Neuron (in vitro differentiated cells): Measurements from ENCODE around the gene ZNF722.
"Not testable (repeated sequence)": the region's sequence is repeated elsewhere in the genome, so short reads cannot be mapped to it uniquely, and the experiment has no call there.

Source experiments
- H2AFZ ChIP-seq: one replicate; pipeline ENCODE4 v1.6.1; 2013; ENCODE audit warnings: low read depth, mild to moderate bottlenecking, inconsistent platforms, low read length, moderate library complexity
- H3K27me3 ChIP-seq: one replicate; pipeline ENCODE4 v1.6.1; 2013; ENCODE audit warnings: low read length; ENCODE audit not compliant: insufficient read depth
- H3K36me3 ChIP-seq: one replicate; pipeline ENCODE4 v1.6.1; 2013; ENCODE audit warnings: low read length; ENCODE audit not compliant: insufficient read depth
- H3K4me1 ChIP-seq: one replicate; pipeline ENCODE4 v1.6.1; 2013; ENCODE audit warnings: low read length; ENCODE audit not compliant: insufficient read depth
- H3K4me3 ChIP-seq: 2 replicates; pipeline ENCODE4 v1.5.1; 2013; ENCODE audit warnings: mild to moderate bottlenecking, low read length, moderate library complexity
- H3K9me3 ChIP-seq: one replicate; pipeline ENCODE4 v1.6.1; 2013; ENCODE audit warnings: low read length

ZNF722 gene

DNA sequence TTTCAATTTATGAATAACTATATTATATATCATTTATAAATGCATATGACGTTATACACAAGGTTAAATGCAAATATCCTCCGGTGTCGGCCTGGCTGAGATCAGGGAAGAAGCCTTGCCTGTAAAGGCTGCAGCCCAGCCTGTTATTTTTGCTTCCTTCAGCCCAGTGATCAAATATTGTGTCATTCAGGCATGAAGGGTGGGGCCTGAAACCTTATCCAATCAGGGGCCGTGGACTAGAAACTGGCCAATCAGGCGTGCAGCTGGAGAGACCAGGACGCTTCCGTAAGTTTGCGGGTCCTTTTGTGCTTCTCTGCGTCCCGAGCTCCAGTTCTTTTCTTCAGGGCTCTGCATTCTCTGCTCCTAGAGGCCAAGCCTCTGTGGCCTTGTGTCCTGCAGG lies at the start of gene ZNF722:
ZNF722 (plus strand) TSS at position 301 of the 400 bp plus-strand sequence. CDS start 113 bp downstream, outside the sequence.
- H3K27me3 ChIP-seq = no peaks in the 10 kb centered on the region
- no peaks in the 10 kb centered on the region for H3K9me3 ChIP-seq
- peaks cover 2% of the 10 kb centered on the region for H3K4me1 ChIP-seq
- no peak within 1 kb of the TSS for H3K4me3 ChIP-seq
- no peak within 1 kb of the TSS for H2AFZ ChIP-seq
- no peaks in the 10 kb centered on the region for H3K36me3 ChIP-seq

DNA sequence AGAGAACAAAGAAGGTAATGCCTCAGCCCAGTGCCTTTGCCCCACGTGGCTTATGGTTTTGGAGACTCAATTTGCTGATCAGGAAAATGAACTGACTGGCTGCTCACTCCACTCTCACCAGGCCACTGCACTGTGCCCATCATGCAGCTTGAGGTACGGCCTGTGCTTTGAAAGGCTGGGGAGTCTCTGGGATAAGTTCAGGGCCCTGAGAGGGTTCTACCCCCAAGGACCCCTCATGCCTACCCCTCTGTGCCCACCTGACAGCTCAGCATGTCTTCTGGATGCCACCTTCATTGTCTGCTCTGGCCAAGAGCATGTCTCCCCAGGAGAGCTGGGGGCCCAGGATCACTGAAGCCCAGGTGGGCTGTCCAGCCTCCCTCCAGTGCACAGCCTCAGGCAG lies 45.5 kb upstream of the ZNF722 start:
- no peaks in the 10 kb centered on the region for H3K27me3 ChIP-seq
- no peaks in the 10 kb centered on the region for H3K9me3 ChIP-seq
- H3K36me3 ChIP-seq = no peaks in the 10 kb centered on the region
- H3K4me1 ChIP-seq = no peaks in the 10 kb centered on the region
- H2AFZ ChIP-seq = no peak overlapping the region
- H3K4me3 ChIP-seq = no peak overlapping the region

DNA sequence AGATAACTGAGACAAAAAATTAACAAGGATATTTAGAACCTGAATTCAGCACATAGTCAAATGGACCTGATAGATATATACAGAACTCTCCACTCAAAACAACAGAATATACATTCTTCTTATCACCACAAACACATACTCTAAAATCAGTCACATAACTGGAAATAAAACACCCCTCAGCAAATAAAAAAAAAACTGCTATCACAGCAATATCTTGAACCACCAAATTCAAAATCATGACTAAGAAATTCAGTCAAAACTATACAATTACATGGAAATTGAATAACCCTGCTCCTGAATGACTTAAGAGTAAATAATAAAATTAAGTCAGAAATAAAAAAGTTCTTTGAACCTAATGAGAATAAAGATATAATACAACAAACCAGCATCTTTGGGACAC lies 30.0 kb upstream of the ZNF722 start:
- no peaks in the 10 kb centered on the region for H3K36me3 ChIP-seq
- no peak overlapping the region for H2AFZ ChIP-seq
- H3K4me3 ChIP-seq = no peak overlapping the region
- H3K4me1 ChIP-seq = no peaks in the 10 kb centered on the region
- H3K27me3 ChIP-seq = no peaks in the 10 kb centered on the region
- H3K9me3 ChIP-seq = no peaks in the 10 kb centered on the region

DNA sequence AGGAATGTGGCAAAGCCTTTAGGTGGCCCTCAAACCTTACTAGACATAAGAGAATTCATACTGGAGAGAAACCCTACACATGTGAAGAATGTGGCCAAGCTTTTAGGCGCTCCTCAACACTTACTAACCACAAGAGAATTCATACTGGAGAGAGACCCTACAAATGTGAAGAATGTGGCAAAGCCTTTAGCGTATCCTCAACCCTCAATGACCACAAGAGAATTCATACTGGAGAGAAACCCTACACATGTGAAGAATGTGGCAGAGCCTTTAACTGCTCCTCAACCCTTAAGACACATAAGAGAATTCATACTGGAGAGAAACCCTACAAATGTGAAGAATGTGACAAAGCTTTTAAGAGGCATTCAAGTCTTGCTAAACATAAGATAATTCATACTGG lies 16.8 kb downstream of the ZNF722 start:
- H3K36me3 ChIP-seq, H3K9me3 ChIP-seq, H3K27me3 ChIP-seq, H3K4me1 ChIP-seq, H2AFZ ChIP-seq, H3K4me3 ChIP-seq: not testable (repeated sequence)

DNA sequence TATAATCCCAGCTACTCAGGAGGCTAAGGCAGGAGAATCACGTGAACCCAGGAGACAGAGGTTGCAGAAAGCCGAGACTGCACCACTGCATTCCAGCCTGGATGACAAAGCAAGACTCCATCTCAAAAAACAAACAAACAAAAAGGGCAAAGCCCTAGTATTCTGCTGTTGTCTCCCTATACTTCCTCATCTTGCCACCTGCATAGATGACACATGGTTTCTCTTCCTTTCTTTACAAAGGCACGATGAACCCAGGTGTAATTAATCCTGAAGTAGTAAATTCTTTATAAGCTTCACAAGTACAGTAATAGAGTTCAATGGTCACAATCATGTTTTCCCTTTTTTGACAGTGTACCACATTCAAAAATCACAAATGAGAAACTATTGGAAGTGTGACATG lies 36.7 kb downstream of the ZNF722 start:
- Histone ChIP-seq H2AFZ (no peak overlapping the region), H3K4me3 (no peak overlapping the region), H3K36me3 (no peaks in the 10 kb centered on the region), H3K4me1 (no peaks in the 10 kb centered on the region), H3K27me3 (no peaks in the 10 kb centered on the region), H3K9me3 (no peaks in the 10 kb centered on the region)

DNA sequence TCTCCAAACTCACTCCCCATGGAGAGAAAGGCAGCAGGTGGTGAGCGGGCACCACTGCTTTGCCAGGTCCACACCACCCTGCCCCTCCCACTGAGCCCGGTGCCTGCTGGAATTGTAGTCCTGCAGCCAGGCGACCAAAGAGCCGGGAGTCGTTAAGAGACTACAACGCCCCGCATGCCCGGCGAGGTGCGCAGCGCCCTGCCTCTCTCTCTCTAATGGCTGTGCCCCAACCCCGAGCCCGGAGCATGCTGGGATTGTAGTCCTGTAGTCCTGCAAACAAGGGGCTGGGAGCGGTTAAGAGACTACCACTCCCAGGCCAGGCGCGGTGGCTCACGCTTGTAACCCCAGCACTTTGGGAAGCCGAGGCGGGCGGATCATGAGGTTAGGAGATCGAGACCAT lies 38.4 kb downstream of the ZNF722 start:
- Histone ChIP-seq H3K36me3 (no peaks in the 10 kb centered on the region), H3K9me3 (no peaks in the 10 kb centered on the region), H3K4me1 (no peaks in the 10 kb centered on the region), H2AFZ (no peak overlapping the region), H3K27me3 (no peaks in the 10 kb centered on the region), H3K4me3 (no peak overlapping the region)

DNA sequence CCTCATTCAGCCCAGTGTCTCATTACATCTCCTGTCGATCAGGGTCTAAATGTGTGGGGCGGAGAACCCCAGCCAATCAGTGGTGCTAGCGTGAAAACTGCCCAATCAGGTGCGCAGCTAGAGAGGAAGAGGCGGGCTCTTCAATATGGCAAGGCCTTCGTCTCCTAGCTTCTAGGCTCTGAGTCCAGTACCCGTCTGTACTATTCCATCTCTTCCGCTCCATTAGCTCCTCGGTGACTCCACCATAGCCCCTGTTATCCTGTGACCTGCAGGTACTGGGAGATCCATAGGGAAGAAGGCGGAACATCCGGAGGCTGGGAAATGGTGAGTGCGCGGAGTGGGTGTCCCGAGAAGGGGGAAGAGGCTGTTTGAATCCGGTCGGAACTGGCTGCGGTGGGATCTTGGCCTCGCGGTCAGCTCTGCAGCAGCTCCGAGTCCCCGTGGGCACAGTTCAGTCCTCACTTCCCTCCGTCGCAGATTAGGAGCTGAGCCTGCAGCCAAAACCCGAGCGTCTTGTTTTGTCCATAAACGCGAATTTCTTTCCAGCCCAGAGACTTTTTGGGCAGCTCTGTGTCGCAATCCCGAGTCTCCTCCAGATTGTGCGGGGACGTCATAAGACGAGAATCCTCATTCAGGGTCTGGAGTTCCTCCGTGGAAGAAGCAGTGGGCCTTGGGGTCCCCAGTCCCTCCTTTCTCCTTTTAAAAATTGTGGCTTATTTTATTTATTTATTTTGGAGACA lies 46.8 kb downstream of the ZNF722 start, which contains the start of gene ZNF727:
ZNF727 (plus strand) TSS at position 134 of the 740 bp plus-strand sequence; CDS start at position 322, 188 bp downstream.
- H2AFZ ChIP-seq = no peak within 1 kb of the TSS
- no peaks in the 10 kb centered on the region for H3K4me1 ChIP-seq
- no peak within 1 kb of the TSS for H3K4me3 ChIP-seq
- H3K9me3 ChIP-seq = peaks cover 2% of the 10 kb centered on the region
- H3K27me3 ChIP-seq = no peaks in the 10 kb centered on the region
- H3K36me3 ChIP-seq = no peaks in the 10 kb centered on the region

DNA sequence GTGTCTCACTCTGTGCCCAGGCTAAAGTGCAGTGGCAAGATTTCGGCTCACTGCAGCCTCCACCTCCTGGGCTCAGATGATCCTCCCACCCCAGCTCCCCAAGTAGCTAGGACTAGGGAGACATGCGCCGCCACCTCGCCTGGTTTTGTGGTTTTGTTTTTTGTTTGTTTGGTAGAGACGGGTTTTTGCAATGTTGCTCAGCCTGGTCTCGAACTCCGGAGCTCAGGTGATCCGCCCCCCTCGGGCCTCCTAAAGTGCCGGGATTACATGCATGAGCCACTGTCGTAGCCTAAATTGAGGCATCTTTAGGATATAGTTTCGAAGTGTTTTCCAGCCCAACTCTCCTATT lies 47.4 kb downstream of the ZNF722 start:
- H3K4me3 ChIP-seq = no peak overlapping the region
- H2AFZ ChIP-seq = no peak overlapping the region
- H3K36me3 ChIP-seq = no peaks in the 10 kb centered on the region
- peaks cover 2% of the 10 kb centered on the region for H3K9me3 ChIP-seq
- H3K27me3 ChIP-seq = no peaks in the 10 kb centered on the region
- H3K4me1 ChIP-seq = no peaks in the 10 kb centered on the region
